SKM-1 (cell line): ENCODE measurements around the gene ASPHD2.
"Not testable (repeated sequence)": the region's sequence is repeated elsewhere in the genome, so short reads cannot be mapped to it uniquely, and the experiment has no call there.

Source experiments
- DNase-seq: peaks from one replicate; lab custom pipeline; 2025; ENCODE audit not compliant: unreplicated experiment; lab: John Stamatoyannopoulos, UW

The ASPHD2 gene, protein sequence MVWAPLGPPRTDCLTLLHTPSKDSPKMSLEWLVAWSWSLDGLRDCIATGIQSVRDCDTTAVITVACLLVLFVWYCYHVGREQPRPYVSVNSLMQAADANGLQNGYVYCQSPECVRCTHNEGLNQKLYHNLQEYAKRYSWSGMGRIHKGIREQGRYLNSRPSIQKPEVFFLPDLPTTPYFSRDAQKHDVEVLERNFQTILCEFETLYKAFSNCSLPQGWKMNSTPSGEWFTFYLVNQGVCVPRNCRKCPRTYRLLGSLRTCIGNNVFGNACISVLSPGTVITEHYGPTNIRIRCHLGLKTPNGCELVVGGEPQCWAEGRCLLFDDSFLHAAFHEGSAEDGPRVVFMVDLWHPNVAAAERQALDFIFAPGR

DNA sequence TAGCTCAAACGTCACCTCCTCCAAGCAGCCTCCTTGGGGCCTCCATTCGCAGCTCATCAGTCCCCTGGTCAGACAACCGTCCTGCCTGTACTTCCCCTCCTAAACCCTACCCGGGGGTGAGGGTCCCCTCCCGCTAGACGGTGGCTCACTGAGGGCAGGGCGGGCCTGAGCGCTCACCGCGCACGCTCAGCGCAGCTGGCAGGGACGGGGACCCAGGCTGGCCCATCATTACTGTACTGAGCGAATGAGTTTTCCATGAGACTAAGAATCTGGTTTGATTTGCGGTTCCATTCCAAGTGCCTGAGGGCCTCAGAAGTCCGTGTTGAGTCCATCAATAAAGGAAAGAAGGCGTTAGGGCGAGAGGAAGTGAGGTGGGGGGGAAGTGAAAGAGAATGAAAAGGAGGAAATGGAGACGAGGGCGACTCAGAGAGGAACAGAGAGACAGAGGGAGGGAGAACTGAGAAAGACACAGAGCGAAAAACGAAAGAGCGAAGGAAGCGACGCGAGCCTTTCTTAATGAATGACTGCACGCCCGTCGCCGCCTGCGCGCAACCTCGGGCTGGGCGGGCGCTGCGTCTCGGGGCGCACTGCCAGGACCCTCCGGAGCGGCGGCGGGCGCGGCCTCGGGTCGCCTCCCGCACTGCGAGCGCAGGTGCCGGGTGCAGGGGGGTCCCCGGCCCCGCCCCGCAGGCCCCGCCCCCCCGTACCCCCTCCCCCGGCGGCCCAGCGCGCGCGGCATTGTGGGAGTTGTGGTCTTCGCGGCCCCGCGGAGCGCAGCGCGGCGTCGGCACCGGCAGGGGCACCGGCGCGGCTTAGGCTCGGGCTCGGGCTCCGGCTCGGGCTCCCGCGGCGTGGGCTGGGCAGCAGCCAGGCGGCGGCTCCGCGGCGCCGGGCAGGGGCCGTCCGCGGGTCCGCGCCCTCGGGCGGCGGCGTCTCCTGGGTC lies at the start of gene ASPHD2:
Gene ASPHD2 (plus strand): TSS at position 746 of the 943 bp plus-strand sequence. CDS start 4,356 bp downstream, outside the sequence.
- DNase-seq, result peak; percentile 62

DNA sequence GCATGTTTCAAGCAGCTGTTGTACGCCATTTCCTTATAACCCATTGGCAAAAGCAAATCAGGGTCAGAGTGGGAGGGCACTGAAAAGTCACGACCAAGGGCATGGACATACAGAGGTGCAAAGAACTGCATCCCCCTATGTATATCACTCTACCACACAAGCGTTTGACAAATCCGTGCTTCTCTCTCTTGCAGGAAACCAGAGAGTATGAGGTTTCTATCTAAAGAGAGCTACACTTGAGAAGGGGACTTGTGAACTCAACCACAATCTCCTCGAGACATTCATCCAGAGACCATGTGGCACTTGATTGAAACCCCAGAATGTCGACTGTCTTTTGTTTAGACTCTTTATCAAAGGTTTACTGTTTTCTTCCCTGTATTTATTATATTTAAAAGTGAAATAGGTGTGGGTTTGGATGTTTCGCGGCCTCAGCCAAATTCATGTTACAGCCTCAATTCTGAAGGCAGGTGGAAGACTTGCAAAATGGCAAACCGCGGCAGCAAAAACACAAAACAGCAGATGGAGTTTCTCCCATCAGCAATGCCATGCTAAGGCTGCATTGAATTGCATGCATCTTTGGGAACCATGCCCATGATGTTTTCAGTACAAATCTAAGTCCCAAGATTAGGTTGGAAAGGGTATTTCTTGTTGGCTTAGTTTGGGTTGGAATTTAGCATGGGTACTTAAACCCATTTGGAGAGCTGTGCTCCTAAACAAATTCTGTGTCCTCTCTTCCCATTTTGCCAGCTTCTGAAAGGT lies 48.8 kb upstream of the ASPHD2 start:
- no peak for DNase-seq

GRCh38 chr22:26382782-26383181 lies 46.3 kb upstream of the ASPHD2 start:
- DNase-seq, result no peak

GRCh38 chr22:26383968-26384556 lies 45.0 kb upstream of the ASPHD2 start:
- no peak for DNase-seq

DNA sequence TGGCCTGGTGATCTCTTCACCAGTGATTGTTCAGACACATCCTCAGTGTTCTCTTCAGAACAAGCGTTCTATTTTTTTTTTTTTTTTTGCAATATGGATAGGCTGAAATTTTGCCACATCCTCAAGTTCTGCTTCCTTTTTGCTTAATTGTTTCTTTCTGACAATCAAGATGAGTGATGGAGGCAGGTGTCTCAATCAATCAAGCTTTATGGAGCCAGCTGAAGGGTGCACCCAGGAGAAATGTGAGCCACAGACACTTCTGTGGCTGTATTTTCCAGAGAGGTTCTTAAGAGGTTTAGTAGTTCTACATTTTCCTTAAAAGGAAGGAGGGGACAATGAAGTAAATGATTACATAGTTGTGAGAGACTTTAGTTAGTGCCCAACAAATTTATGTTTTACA lies 43.9 kb upstream of the ASPHD2 start:
- no peak for DNase-seq

- DNase-seq, result no peak
Measured at GRCh38 chr22:26389125-26389524, 39.9 kb upstream of the ASPHD2 start.

DNA sequence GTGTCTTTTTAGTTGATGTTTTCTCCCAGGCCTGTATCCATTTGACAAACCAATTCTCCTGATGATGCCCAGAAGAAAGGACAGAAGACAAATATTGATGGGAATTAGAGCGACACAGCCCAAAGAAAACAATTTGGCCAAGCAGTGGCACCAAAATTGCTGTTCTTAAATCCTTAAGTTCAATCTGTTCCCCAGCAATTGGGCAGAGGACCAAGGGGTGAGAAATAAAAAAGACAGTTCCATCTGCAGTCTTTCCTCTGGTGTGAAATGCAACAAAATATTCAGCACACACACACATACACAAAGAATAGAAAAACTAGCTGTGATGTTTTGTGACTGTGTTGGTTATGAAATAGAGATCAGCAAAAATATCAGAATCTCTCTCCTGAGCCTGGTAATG lies 38.0 kb upstream of the ASPHD2 start:
- DNase-seq, result no peak

- no peak for DNase-seq
Measured at GRCh38 chr22:26391623-26392022, 37.4 kb upstream of the ASPHD2 start.

GRCh38 chr22:26393929-26394328 lies 35.1 kb upstream of the ASPHD2 start:
- no peak for DNase-seq

GRCh38 chr22:26394777-26395176 lies 34.3 kb upstream of the ASPHD2 start:
- no peak for DNase-seq

GRCh38 chr22:26395926-26396325 lies 33.1 kb upstream of the ASPHD2 start:
- no peak for DNase-seq

DNA sequence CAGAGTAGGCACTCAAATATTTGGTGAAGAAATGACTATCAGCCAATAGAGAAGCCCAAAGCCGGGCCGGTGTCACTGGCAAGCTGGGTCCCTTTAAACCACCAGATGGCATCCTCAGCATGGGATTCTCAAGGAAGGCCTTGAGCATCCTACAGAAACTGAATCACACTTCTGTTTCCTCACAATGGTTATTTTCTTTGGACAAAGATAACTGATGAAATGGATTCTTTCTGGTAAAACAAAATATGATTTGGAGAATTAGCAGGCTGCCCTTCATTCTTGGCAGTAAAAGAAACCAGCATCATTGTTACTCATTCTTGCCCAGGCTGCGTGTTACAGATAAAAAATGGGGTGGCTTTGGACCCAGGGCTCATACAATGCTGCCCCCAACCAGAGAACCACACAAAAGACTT lies 30.3 kb upstream of the ASPHD2 start:
- DNase-seq, result peak; percentile 25

GRCh38 chr22:26399289-26399688 lies 29.8 kb upstream of the ASPHD2 start:
- no peak for DNase-seq

DNA sequence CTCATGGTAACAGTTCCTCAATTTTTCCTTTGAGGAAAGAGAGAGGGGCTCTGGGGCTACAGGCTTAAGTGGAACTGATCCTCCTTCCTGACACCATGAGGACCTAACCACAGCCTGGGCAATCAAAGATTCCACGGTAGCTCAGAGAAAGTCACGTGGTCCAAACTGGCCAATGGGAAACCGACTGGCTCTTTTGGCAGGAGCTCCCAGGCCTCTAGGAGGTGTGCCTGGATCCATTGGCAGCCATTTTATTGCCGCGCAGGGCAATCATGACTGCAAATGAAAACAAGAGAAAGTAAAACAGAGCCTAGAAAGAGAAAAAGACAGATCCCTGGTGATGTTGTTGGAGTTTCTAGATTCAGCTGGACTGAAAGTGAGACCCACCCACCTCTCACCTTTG lies 27.3 kb upstream of the ASPHD2 start:
- DNase-seq, result no peak

DNA sequence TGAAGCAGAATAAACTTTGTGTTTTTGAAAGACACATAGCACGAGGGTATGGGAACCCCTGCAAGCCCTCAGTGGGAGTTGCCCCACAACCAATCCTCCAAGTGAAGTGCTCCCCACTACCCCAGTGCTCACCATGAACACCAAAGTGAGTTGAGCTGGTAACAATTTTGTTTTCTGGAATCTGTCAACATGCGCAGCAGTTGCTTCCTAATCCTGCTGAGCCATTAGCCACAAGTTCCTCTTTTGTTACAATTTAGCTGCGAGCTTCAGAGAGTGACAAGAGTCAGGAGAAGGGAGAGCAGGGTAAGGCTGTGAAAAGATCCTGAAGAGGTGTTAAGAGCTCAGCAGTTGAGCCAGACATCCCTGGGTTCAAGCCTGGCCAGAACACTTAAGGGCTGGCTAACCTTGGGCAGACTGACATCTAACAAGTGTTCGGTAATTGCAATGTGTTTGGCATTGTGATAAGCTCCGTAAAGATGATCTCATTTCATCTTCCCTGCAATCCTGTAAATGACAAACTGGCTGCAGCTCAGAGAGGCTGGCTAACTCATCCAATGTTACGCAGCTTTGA lies 24.1 kb upstream of the ASPHD2 start:
- peak; percentile 58 for DNase-seq

DNA sequence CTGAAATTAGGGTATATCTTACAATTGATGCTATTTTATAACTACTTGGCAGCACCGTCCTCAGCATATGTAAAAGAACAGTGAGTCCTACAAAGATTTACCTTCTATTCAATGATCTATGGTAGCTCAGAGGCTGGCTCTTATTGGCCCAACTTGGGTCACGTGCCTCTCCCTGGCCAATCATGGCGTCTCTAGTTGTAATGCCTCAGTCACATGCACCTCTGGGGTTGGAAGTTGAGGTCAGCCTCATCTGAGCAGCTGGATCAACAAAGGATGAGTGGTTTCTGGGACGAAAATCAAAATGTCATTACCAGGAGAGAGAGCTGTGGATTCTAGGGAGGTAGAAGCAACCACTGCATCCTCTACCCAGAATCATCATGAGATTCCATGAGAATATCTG lies 22.9 kb upstream of the ASPHD2 start:
- no peak for DNase-seq

DNA sequence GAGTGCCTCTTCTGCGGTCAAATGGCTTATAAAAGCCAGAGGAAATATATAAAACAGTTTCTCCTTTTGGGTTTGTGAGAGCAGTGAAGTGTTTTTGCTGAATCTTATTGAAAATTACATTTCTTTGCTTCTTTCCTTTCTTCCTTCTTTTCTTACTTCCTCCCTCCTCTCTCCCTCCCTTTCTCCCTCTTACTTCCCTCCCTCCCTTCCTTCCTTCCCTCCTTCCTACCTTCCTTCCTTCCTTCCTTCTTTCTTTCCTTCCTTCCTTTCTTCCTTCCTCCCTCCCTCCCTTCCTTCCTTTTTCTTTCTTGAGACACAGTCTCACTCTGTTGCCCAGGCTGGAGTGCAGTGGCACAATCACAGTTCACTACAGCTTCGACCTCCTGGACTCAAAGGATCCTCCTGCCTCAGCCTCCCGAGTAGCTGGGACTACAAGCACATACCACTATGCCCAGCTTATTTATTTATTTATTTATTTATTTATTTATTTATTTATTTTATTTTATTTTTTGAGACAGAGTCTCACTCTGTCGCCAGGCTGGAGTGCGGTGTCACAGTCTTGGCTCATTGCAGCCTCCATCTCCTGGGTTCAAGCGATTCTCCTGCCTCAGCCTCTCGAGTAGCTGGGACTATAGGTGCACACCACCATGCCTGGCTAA lies 20.4 kb upstream of the ASPHD2 start:
- not testable (repeated sequence) for DNase-seq

- DNase-seq, result no peak
Measured at GRCh38 chr22:26409719-26410335, 19.2 kb upstream of the ASPHD2 start.

- no peak for DNase-seq
Measured at GRCh38 chr22:26410386-26410785, 18.7 kb upstream of the ASPHD2 start.

DNA sequence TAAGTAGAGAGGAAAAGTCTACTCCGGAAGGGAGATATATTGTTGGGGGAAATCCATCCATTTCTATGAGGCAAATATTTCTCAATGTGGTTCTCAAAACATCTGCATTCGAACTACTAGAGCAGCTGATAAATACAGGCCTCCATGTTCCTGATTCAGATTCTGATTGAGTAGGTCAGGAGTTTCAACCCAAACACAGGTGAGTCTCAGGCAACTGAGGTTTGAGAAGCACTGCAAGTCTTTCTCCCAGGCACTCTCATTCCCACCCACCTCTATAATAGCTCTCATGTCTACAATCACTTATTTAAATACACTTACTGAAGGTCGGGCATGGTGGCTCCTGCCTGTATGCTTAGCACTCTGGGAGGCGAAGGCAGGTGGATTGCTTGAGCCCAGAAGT lies 14.7 kb upstream of the ASPHD2 start:
- no peak for DNase-seq
